IgD-negative memory B cell (primary cell): Measurements from ENCODE around the gene ZIC4. TPM values are rescaled to one million over a fixed set of nuclear protein-coding genes. Genes with fewer than 3 reads are reported as not detected.

Experiments
- H3K27ac Mint-ChIP-seq, 3 donors: one replicate each; pipeline ENCODE4 v1.8.0; 2020 to 2022; ENCODE audit warnings: mild to moderate bottlenecking in 3 of 3, mixed read lengths in 3 of 3, moderate library complexity in 1 of 3
- H3K27me3 Mint-ChIP-seq: one replicate; pipeline ENCODE4 v1.8.0; 2021; ENCODE audit warnings: mixed read lengths
- H3K36me3 Mint-ChIP-seq: one replicate; pipeline ENCODE4 v1.8.0; 2020; ENCODE audit warnings: mild to moderate bottlenecking, mixed read lengths
- H3K4me1 Mint-ChIP-seq, 3 donors: one replicate each; pipeline ENCODE4 v1.8.0; 2020 to 2022; ENCODE audit warnings: mixed read lengths in 3 of 3, mild to moderate bottlenecking in 1 of 3
- H3K4me3 Mint-ChIP-seq, 4 donors: one replicate each; pipeline ENCODE4 v1.8.0; 2020 to 2022; ENCODE audit warnings: mild to moderate bottlenecking in 4 of 4, mixed read lengths in 4 of 4, moderate library complexity in 3 of 4
- H3K9me3 Mint-ChIP-seq, 3 donors: one replicate each; pipeline ENCODE4 v1.8.0; 2020 to 2021; ENCODE audit warnings: mixed read lengths in 3 of 3, mild to moderate bottlenecking in 1 of 3
- polyA plus RNA-seq: library from polyadenylated mRNA; unstranded; fragments of 300-500 nt; fragmentation: Illumina TruSeq; gene quantifications from one replicate; pipeline ENCODE4 v1.2.3, GENCODE V29; 2021

Gene ZIC4
- polyA plus RNA-seq, 1 donor from 2014 or later, result not detected

- no peak overlapping the region for H3K4me3 Mint-ChIP-seq
- H3K9me3 Mint-ChIP-seq, result peaks cover 0 to 13% (median 2%) of the 10 kb centered on the region in 3 donors
- no peaks in the 10 kb centered on the region for H3K36me3 Mint-ChIP-seq
- H3K4me1 Mint-ChIP-seq, result peaks cover 0 to 1% (median 0%) of the 10 kb centered on the region in 3 donors
- peak overlapping the region in 1 of 3 donors; percentile 4 for H3K27ac Mint-ChIP-seq
- H3K27me3 Mint-ChIP-seq, result peaks cover 58% of the 10 kb centered on the region
These were observed 12.1 kb downstream of the ZIC4 start for GRCh38 chr3:147393943-147394883.

GRCh38 chr3:147393261-147393942 is 12.9 kb downstream of the ZIC4 start:
- H3K9me3 Mint-ChIP-seq, result peaks cover 0 to 16% (median under 1%) of the 10 kb centered on the region in 3 donors

GRCh38 chr3:147392625-147392946 is 13.8 kb downstream of the ZIC4 start:
- Mint-ChIP-seq H3K27me3 (peaks cover 69% of the 10 kb centered on the region), H3K9me3 (peaks cover 1 to 16% (median 5%) of the 10 kb centered on the region in 3 donors)

More at GRCh38 chr3:147393261-147393942, 12.9 kb downstream of the ZIC4 start:
- Mint-ChIP-seq H3K4me1 (peaks cover 0 to 1% (median 0%) of the 10 kb centered on the region in 3 donors), H3K27ac (no peak overlapping the region), H3K27me3 (peaks cover 63% of the 10 kb centered on the region), H3K36me3 (no peaks in the 10 kb centered on the region), H3K4me3 (no peak overlapping the region)

GRCh38 chr3:147391781-147392624 is 14.3 kb downstream of the ZIC4 start:
- Mint-ChIP-seq H3K9me3 (peaks cover 1 to 15% (median 5%) of the 10 kb centered on the region in 3 donors), H3K27ac (peak overlapping the region in 2 of 3 donors; percentile 35 to 78), H3K27me3 (peaks cover 67% of the 10 kb centered on the region), H3K4me1 (peaks cover 0 to 1% (median 0%) of the 10 kb centered on the region in 3 donors), H3K36me3 (no peaks in the 10 kb centered on the region), H3K4me3 (no peak overlapping the region)

More at GRCh38 chr3:147392625-147392946, 13.8 kb downstream of the ZIC4 start:
- Mint-ChIP-seq H3K4me3 (no peak overlapping the region), H3K27ac (peak overlapping the region in 2 of 3 donors; percentile 35 to 73), H3K4me1 (peaks cover 0 to 1% (median 0%) of the 10 kb centered on the region in 3 donors), H3K36me3 (no peaks in the 10 kb centered on the region)

- Mint-ChIP-seq H3K27me3 (peaks cover 74% of the 10 kb centered on the region), H3K9me3 (peaks cover 1 to 14% (median 5%) of the 10 kb centered on the region in 3 donors), H3K27ac (no peak overlapping the region), H3K4me1 (peaks cover 0 to 1% (median 0%) of the 10 kb centered on the region in 3 donors), H3K4me3 (no peak overlapping the region), H3K36me3 (no peaks in the 10 kb centered on the region)
These were observed 15.5 kb downstream of the ZIC4 start for GRCh38 chr3:147390589-147391569.

GRCh38 chr3:147389717-147390116 is 16.6 kb downstream of the ZIC4 start:
- H3K27ac Mint-ChIP-seq, result no peak overlapping the region
- peaks cover 74% of the 10 kb centered on the region for H3K27me3 Mint-ChIP-seq
- no peaks in the 10 kb centered on the region for H3K36me3 Mint-ChIP-seq
- H3K9me3 Mint-ChIP-seq, result peaks cover 1 to 11% (median 5%) of the 10 kb centered on the region in 3 donors
- H3K4me1 Mint-ChIP-seq, result peaks cover 0 to 1% (median 0%) of the 10 kb centered on the region in 3 donors
- H3K4me3 Mint-ChIP-seq, result no peak overlapping the region

- Mint-ChIP-seq H3K27ac (peak overlapping the region in 2 of 3 donors; percentile 31 to 80), H3K9me3 (peaks cover 1 to 6% (median 5%) of the 10 kb centered on the region in 3 donors), H3K27me3 (peaks cover 75% of the 10 kb centered on the region), H3K4me3 (no peak overlapping the region), H3K36me3 (peaks cover 2% of the 10 kb centered on the region), H3K4me1 (peaks cover 0 to under 1% (median 0%) of the 10 kb centered on the region in 3 donors)
These were observed 17.4 kb downstream of the ZIC4 start for GRCh38 chr3:147388700-147389580.

GRCh38 chr3:147387885-147388699 is 18.3 kb downstream of the ZIC4 start:
- H3K4me1 Mint-ChIP-seq, result no peaks in the 10 kb centered on the region
- no peak overlapping the region for H3K4me3 Mint-ChIP-seq
- H3K27me3 Mint-ChIP-seq, result peaks cover 77% of the 10 kb centered on the region
- H3K27ac Mint-ChIP-seq, result peak overlapping the region in 1 of 3 donors; percentile 30
- peaks cover 1 to 5% (median 5%) of the 10 kb centered on the region in 3 donors for H3K9me3 Mint-ChIP-seq
- H3K36me3 Mint-ChIP-seq, result peaks cover 2% of the 10 kb centered on the region

- Mint-ChIP-seq H3K4me3 (no peak overlapping the region), H3K27ac (no peak overlapping the region), H3K36me3 (peaks cover 2% of the 10 kb centered on the region), H3K4me1 (no peaks in the 10 kb centered on the region), H3K9me3 (peaks cover 1 to 5% (median 5%) of the 10 kb centered on the region in 3 donors), H3K27me3 (peaks cover 74% of the 10 kb centered on the region)
These were observed 19.0 kb downstream of the ZIC4 start for GRCh38 chr3:147387291-147387884.

GRCh38 chr3:147385059-147386012 is 21.0 kb downstream of the ZIC4 start:
- H3K4me1 Mint-ChIP-seq, result no peaks in the 10 kb centered on the region

More at GRCh38 chr3:147385059-147386012, 21.0 kb downstream of the ZIC4 start:
- H3K27ac Mint-ChIP-seq, result peak overlapping the region in 1 of 3 donors; percentile 16
- H3K27me3 Mint-ChIP-seq, result peaks cover 78% of the 10 kb centered on the region
- peaks cover 2% of the 10 kb centered on the region for H3K36me3 Mint-ChIP-seq
- peak overlapping the region in 2 of 4 donors; percentile 38 to 63 for H3K4me3 Mint-ChIP-seq
- peaks cover 1 to 5% (median 3%) of the 10 kb centered on the region in 3 donors for H3K9me3 Mint-ChIP-seq
